Activated CD4-positive, alpha-beta T cell treated with anti-CD3 and anti-CD28 coated beads for 36 hours (primary cell): ENCODE results near the gene RETN. TPM values are rescaled to one million over a fixed set of nuclear protein-coding genes. Genes with fewer than 3 reads are reported as not detected.

Experiments
- ATAC-seq: fragments of 200-7000 bp; cut with Tn5 transposase; one replicate; pipeline ENCODE4 v1.10.0; 2021; ENCODE audit warnings: mild to moderate bottlenecking, moderate library complexity
- CTCF ChIA-PET: fragments of 350-600 bp; sonication (Branson Sonifier 250); formaldehyde crosslinking; loops from one replicate; lab custom pipeline; 2021; ENCODE audit warnings: antibody characterized with exemption; lab: Charles Lee
- POLR2A ChIA-PET: fragments of 350-600 bp; sonication (Branson Sonifier 250); formaldehyde crosslinking; loops from one replicate; lab custom pipeline; 2021; ENCODE audit warnings: antibody characterized with exemption, inconsistent platforms; lab: Charles Lee
- DNase-seq: peaks from one replicate; pipeline ENCODE4 v3.0.0-alpha.2; 2020
- H3K27ac Mint-ChIP-seq: one replicate; pipeline ENCODE4 v1.8.0; 2021; ENCODE audit warnings: mixed read lengths
- H3K27me3 Mint-ChIP-seq: one replicate; pipeline ENCODE4 v1.8.0; 2021; ENCODE audit warnings: mixed read lengths
- H3K36me3 Mint-ChIP-seq: one replicate; pipeline ENCODE4 v1.8.0; 2021; ENCODE audit warnings: low read depth, mixed read lengths
- H3K4me1 Mint-ChIP-seq: one replicate; pipeline ENCODE4 v1.8.0; 2021; ENCODE audit warnings: mixed read lengths
- H3K4me3 Mint-ChIP-seq: one replicate; pipeline ENCODE4 v1.8.0; 2021; ENCODE audit warnings: mild to moderate bottlenecking, moderate library complexity, mixed read lengths
- H3K9me3 Mint-ChIP-seq: one replicate; pipeline ENCODE4 v1.8.0; 2021; ENCODE audit warnings: low read depth, mixed read lengths
- intact Hi-C, 2 experiments: fragments of 100-400 bp; cut with DNase I in 1 of 2; cut with micrococcal nuclease in 1 of 2; formaldehyde crosslinking; loops; one replicate each; pipeline versions ENCODE4 v1.14.2 to v1.15.1; 2022 to 2024; cut with DNase I, micrococcal nuclease
- total RNA-seq, 2 experiments: library from RNA; stranded (reverse); gene quantifications; one replicate each; pipeline ENCODE4 v1.2.3, GENCODE V29; 2021

The RETN gene
- total RNA-seq, 2 experiments from 2014 or later, result not detected

- peaks cover 26% of the 10 kb centered on the region for H3K36me3 Mint-ChIP-seq
- ChIA-PET POLR2A (interaction anchor here (1.0 to 1.2 kb wide), 5 partner anchors 9 to 314 kb away, joined by 3 to 6 read pairs (median 4); partner anchors contain the start of gene TIMM44), CTCF (interaction anchor here (1.2 to 1.9 kb wide), 5 partner anchors 23 to 289 kb away, joined by 4 to 14 read pairs (median 5); partner anchors contain the start of gene TRAPPC5)
- ATAC-seq (peak; percentile 99), DNase-seq (peak; percentile 97)
- H3K27me3 Mint-ChIP-seq, result no peaks in the 10 kb centered on the region
- H3K4me1 Mint-ChIP-seq, result peaks cover 32% of the 10 kb centered on the region
- H3K27ac Mint-ChIP-seq, result peak within 1 kb of the TSS; percentile 97
- H3K4me3 Mint-ChIP-seq, result peak within 1 kb of the TSS; percentile 88
- H3K9me3 Mint-ChIP-seq, result no peaks in the 10 kb centered on the region
- intact Hi-C loops, result loop anchor here (1.0 to 5.0 kb wide), 14 partner anchors 8 to 1257 kb away; partner anchors contain the start of genes STXBP2 (in 2 of the 2), ALKBH7 (in 1 of the 2), MAP2K7 (in 1 of the 2) and MCOLN1 (in 1 of the 2)
These were observed 39.3 kb upstream of the RETN start, which contains the start of the genes PET100 and XAB2 for GRCh38 chr19:7629347-7630054. Gene PET100 (plus strand): TSS chr19:7629793. CDS start chr19:7629834, 41 bp downstream. Gene XAB2 (minus strand): TSS chr19:7629545. CDS start chr19:7629527, 18 bp downstream.

GRCh38 chr19:7631577-7631976, 37.3 kb upstream of the RETN start:
- Mint-ChIP-seq H3K4me3 (no peak overlapping the region), H3K36me3 (peaks cover 26% of the 10 kb centered on the region), H3K9me3 (no peaks in the 10 kb centered on the region), H3K4me1 (peaks cover 38% of the 10 kb centered on the region), H3K27me3 (no peaks in the 10 kb centered on the region), H3K27ac (no peak overlapping the region)
- ATAC-seq (no peak), DNase-seq (no peak)
- intact Hi-C loops, result no loop called here
- POLR2A ChIA-PET, result no interaction called here
- CTCF ChIA-PET, result no interaction called here

GRCh38 chr19:7632340-7633203, 36.3 kb upstream of the RETN start:
- no peak overlapping the region for H3K27ac Mint-ChIP-seq
- DNase-seq, result no peak
- no peaks in the 10 kb centered on the region for H3K9me3 Mint-ChIP-seq
- no peaks in the 10 kb centered on the region for H3K27me3 Mint-ChIP-seq
- no peak overlapping the region for H3K4me3 Mint-ChIP-seq
- H3K4me1 Mint-ChIP-seq, result peaks cover 40% of the 10 kb centered on the region
- CTCF ChIA-PET, result interaction anchor here (0.8 kb wide), 1 partner anchor 20 kb away, joined by 3 read pairs; no protein-coding TSS in a partner anchor
- POLR2A ChIA-PET, result no interaction called here
- peaks cover 21% of the 10 kb centered on the region for H3K36me3 Mint-ChIP-seq
- intact Hi-C loops, result no loop called here
- no peak for ATAC-seq

GRCh38 chr19:7633698-7634097, 35.2 kb upstream of the RETN start, which contains the start of gene PCP2:
Gene PCP2 (minus strand): TSS chr19:7633719. CDS start chr19:7633457, 262 bp downstream.
- H3K27ac Mint-ChIP-seq, result no peak within 1 kb of the TSS
- intact Hi-C loops, result no loop called here
- H3K36me3 Mint-ChIP-seq, result peaks cover 19% of the 10 kb centered on the region
- DNase-seq (no peak), ATAC-seq (no peak)
- ChIA-PET CTCF (interaction anchor here (0.5 kb wide), 1 partner anchor 1123 kb away, joined by 3 read pairs; no protein-coding TSS in a partner anchor), POLR2A (no interaction called here)
- peaks cover 34% of the 10 kb centered on the region for H3K4me1 Mint-ChIP-seq
- H3K9me3 Mint-ChIP-seq, result no peaks in the 10 kb centered on the region
- no peak within 1 kb of the TSS for H3K4me3 Mint-ChIP-seq
- H3K27me3 Mint-ChIP-seq, result no peaks in the 10 kb centered on the region

- intact Hi-C loops, result loop anchor here in 1 of 2 experiments (2.0 kb wide), 1 partner anchor 233 kb away; no protein-coding TSS in a partner anchor
- peaks cover 21% of the 10 kb centered on the region for H3K36me3 Mint-ChIP-seq
These were observed 33.2 kb upstream of the RETN start for GRCh38 chr19:7635670-7636069.

GRCh38 chr19:7636317-7636690, 32.5 kb upstream of the RETN start:
- intact Hi-C loops, result loop anchor here in 1 of 2 experiments (2.0 kb wide), 1 partner anchor 232 kb away; no protein-coding TSS in a partner anchor
- ChIA-PET POLR2A (no interaction called here), CTCF (interaction anchor here (1.7 kb wide), 1 partner anchor 45 kb away, joined by 7 read pairs; the partner anchor contains the start of gene TRAPPC5)
- Mint-ChIP-seq H3K27me3 (no peaks in the 10 kb centered on the region), H3K27ac (peak overlapping the region; percentile 86), H3K9me3 (peaks cover 7% of the 10 kb centered on the region), H3K36me3 (peaks cover 21% of the 10 kb centered on the region), H3K4me3 (peak overlapping the region; percentile 78), H3K4me1 (peaks cover 22% of the 10 kb centered on the region)
- no peak for DNase-seq
- ATAC-seq, result no peak

More at GRCh38 chr19:7635670-7636069, 33.2 kb upstream of the RETN start:
- H3K9me3 Mint-ChIP-seq, result peaks cover 7% of the 10 kb centered on the region
- POLR2A ChIA-PET, result no interaction called here
- peaks cover 26% of the 10 kb centered on the region for H3K4me1 Mint-ChIP-seq
- CTCF ChIA-PET, result interaction anchor here (1.7 kb wide), 1 partner anchor 45 kb away, joined by 7 read pairs; the partner anchor contains the start of gene TRAPPC5
- ATAC-seq (no peak), DNase-seq (no peak)
- H3K27me3 Mint-ChIP-seq, result no peaks in the 10 kb centered on the region
- peak overlapping the region; percentile 78 for H3K4me3 Mint-ChIP-seq
- H3K27ac Mint-ChIP-seq, result peak overlapping the region; percentile 47

GRCh38 chr19:7636691-7637373, 32.0 kb upstream of the RETN start, which contains the start of gene STXBP2:
Gene STXBP2 (plus strand): TSS chr19:7637110. CDS start chr19:7637150, 40 bp downstream.
- intact Hi-C loops, result loop anchor here (1.0 to 2.0 kb wide), 6 partner anchors 8 to 283 kb away; partner anchors contain the start of genes PET100 (in 2 of the 2), XAB2 (in 2 of the 2), EVI5L (in 1 of the 2) and PNPLA6 (in 1 of the 2)
- H3K36me3 Mint-ChIP-seq, result peaks cover 19% of the 10 kb centered on the region
- peak; percentile 96 for DNase-seq

GRCh38 chr19:7637374-7638256, 31.2 kb upstream of the RETN start:
- Mint-ChIP-seq H3K36me3 (peaks cover 15% of the 10 kb centered on the region), H3K9me3 (peaks cover 7% of the 10 kb centered on the region), H3K27me3 (no peaks in the 10 kb centered on the region), H3K4me1 (peaks cover 22% of the 10 kb centered on the region), H3K4me3 (peak overlapping the region; percentile 78), H3K27ac (peak overlapping the region; percentile 78)
- CTCF ChIA-PET, result interaction anchor here (0.5 to 2.1 kb wide), 7 partner anchors 14 to 689 kb away, joined by 3 to 11 read pairs (median 4); partner anchors contain the start of gene TRAPPC5
- ATAC-seq, result peak; percentile 25
- POLR2A ChIA-PET, result interaction anchor here (0.8 kb wide), 1 partner anchor 8 kb away, joined by 6 read pairs; the partner anchor contains the start of genes PET100 and XAB2
- DNase-seq, result no peak
- intact Hi-C loops, result loop anchor here (1.0 to 2.0 kb wide), 6 partner anchors 8 to 283 kb away; partner anchors contain the start of genes PET100 (in 2 of the 2), XAB2 (in 2 of the 2), EVI5L (in 1 of the 2) and PNPLA6 (in 1 of the 2)

More at GRCh38 chr19:7636691-7637373, 32.0 kb upstream of the RETN start, which contains the start of gene STXBP2:
- ChIA-PET POLR2A (no interaction called here), CTCF (interaction anchor here (1.1 to 2.1 kb wide), 5 partner anchors 15 to 76 kb away, joined by 3 to 11 read pairs (median 7); partner anchors contain the start of gene TRAPPC5)
- Mint-ChIP-seq H3K27me3 (no peaks in the 10 kb centered on the region), H3K9me3 (peaks cover 7% of the 10 kb centered on the region), H3K27ac (peak within 1 kb of the TSS; percentile 86), H3K4me1 (peaks cover 22% of the 10 kb centered on the region), H3K4me3 (peak within 1 kb of the TSS; percentile 78)
- ATAC-seq, result peak; percentile 97

GRCh38 chr19:7638802-7639465, 29.9 kb upstream of the RETN start:
- no peak for ATAC-seq
- peaks cover 7% of the 10 kb centered on the region for H3K9me3 Mint-ChIP-seq
- CTCF ChIA-PET, result interaction anchor here (1.4 to 2.1 kb wide), 3 partner anchors 42 to 214 kb away, joined by 3 to 11 read pairs (median 5); partner anchors contain the start of gene TRAPPC5

More at GRCh38 chr19:7638802-7639465, 29.9 kb upstream of the RETN start:
- Mint-ChIP-seq H3K36me3 (peaks cover 12% of the 10 kb centered on the region), H3K4me1 (peaks cover 22% of the 10 kb centered on the region), H3K4me3 (no peak overlapping the region), H3K27me3 (no peaks in the 10 kb centered on the region), H3K27ac (no peak overlapping the region)
- intact Hi-C loops, result no loop called here
- no peak for DNase-seq
- POLR2A ChIA-PET, result interaction anchor here (0.8 kb wide), 1 partner anchor 9 kb away, joined by 3 read pairs; the partner anchor contains the start of genes PET100 and XAB2
